Measurements from ENCODE around the gene SHC2. TPM values are rescaled to one million over a fixed set of nuclear protein-coding genes. Genes with fewer than 3 reads are reported as not detected.

Gene SHC2
- total RNA-seq, 4 donors from 2014 or later, result 7.3 to 20.2 (median 8.9) TPM

DNA sequence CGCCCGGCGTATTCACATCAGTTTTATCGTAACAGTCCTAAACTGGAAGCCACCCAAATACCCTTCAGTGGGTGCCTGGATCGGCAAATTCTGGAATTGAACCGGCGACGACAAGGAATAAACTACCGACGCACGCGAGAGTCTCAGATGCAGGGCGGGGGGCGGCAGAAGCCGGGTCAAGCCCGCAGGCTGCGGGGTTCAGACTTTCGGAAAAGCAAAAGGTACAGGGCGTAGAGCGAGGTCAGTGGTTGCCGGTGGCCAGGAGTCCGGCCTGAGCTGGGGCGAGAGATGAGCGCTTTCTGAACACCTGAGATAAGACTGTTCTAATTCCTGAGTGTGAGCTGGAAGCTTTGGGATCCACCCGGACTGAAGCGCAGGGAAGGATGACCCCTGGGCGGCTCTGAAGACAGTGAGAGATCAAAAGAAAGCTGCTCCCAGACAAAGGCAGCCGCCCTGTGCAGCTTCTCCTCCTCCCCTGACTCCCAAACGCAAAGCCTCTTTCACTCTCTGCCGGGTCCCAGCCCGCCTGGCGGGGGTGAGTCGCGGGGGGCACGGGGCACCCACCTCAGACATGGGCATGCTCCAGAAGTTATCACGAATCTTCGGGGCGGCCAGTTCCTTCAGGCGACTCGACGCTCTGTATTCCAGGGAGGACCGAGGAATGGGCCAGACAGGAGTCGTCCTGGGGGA is 90.0 kb downstream of the SHC2 start:
- TF ChIP-seq, protein P1, sequence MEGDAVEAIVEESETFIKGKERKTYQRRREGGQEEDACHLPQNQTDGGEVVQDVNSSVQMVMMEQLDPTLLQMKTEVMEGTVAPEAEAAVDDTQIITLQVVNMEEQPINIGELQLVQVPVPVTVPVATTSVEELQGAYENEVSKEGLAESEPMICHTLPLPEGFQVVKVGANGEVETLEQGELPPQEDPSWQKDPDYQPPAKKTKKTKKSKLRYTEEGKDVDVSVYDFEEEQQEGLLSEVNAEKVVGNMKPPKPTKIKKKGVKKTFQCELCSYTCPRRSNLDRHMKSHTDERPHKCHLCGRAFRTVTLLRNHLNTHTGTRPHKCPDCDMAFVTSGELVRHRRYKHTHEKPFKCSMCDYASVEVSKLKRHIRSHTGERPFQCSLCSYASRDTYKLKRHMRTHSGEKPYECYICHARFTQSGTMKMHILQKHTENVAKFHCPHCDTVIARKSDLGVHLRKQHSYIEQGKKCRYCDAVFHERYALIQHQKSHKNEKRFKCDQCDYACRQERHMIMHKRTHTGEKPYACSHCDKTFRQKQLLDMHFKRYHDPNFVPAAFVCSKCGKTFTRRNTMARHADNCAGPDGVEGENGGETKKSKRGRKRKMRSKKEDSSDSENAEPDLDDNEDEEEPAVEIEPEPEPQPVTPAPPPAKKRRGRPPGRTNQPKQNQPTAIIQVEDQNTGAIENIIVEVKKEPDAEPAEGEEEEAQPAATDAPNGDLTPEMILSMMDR (IDR thresholded peaks at IDR 0.05; ENCODE audit: low read depth), result no peak

DNA sequence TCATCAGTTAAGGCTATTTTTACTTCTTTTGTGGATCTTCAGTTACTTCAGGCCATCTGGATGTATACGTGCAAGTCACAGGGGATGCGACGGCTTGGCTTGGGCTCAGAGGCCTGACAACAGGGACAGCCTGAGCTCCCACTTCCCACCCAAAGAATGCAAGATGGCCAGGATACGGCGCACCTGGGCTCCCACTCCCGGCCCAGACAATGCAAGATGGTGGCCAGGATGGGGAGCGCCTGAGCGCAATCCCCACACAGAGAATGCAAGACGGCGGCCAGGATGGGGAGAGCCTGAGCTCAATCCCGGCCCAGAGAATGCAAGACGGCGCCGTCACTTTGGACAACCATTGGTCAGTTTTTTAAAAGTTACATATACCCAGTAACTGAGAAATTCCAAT is 91.0 kb downstream of the SHC2 start:
- TF ChIP-seq, protein P1 (IDR thresholded peaks at IDR 0.05; ENCODE audit: low read depth), result no peak

DNA sequence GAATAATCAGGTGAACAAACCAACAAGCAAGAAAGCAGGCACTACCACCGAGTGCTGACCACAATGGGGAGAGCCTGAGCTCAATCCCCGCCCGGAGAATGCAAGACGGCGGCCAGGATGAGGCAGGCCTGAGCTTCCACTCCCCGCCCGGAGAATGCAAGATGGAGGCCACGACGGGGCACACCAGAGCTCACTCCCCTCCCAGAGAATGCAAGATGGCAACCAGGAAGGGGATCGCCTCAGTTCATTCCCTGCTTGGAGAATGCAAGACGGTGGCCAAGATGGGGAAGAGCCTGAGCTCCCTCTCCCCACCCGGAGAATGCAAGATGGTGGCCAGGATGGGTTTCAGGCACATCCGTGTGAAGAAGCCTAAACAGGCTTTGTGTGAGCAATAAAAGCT is 91.6 kb downstream of the SHC2 start:
- TF ChIP-seq, protein P1 (IDR thresholded peaks at IDR 0.05; ENCODE audit: low read depth), result no peak

DNA sequence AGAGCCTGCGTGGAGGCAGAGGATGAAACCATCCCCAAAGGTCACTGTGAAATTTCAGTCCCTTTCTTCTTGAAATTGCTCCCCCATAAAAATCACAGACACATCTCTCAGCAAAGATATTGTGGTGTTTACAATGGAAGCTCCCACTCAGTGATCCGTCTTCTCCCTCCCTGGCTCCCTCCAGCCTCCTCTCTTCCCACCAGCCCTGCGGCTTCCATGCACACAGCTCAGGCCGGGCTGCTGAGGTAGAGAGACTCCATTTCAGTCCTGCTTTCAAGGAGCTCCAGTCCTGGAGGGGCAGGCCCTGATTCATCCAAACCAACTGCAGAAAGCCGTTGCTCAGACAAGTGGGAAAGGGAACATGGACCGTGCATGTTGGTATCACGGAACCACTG is 92.2 kb downstream of the SHC2 start:
- TF ChIP-seq, protein P1 (IDR thresholded peaks at IDR 0.05; ENCODE audit: low read depth), result no peak

DNA sequence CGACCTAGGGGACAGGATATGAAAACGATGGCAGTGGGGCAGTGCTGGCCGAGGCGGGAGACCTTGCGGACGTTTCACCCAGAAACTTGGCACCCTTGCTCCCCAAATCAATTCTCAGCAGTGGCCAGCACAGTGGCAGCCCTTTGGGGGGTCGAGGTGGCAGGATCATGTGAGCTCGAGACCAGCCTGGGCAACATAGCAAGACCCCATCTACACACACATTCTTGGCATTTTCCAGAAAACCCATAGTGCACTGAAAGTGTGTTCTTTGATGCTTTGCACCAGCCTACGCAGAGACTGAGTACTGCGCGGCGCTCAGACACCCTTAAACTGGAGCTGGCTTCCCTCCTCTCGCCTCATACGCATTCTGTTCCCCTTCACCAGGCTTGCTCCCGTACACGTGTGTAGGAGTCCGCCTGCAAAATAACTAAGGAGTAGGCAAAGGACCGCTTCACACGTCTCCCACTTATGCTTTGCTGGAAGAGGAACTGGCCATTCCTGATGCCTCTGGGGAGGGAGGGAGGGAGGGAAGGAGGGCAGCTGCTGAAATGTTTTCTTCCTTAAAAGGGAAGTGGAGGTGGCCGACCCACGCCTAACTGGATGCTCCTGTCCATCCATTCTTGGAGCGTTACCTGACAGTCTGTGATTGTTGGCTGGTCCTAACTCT is 92.7 kb downstream of the SHC2 start:
- TF ChIP-seq, protein P1 (IDR thresholded peaks at IDR 0.05; ENCODE audit: low read depth), result no peak

DNA sequence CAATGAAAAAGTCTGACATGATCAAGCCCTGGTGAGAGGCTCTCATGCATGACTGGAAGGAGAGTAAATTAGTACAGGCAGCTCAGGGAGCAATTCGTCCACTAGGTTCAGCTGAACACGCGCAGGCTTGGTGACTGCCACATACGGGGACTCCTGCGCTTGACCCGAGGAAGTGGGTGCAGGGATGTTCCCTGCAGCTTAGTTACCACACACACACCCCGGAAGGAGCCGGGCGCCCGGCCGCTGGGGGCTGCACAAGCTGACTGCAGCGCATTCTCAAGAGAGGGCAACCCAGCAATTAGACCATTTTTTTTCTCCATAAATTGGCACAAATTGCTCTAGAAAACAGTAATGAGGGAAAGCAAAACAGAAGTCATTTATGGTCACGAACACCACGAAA is 93.3 kb downstream of the SHC2 start:
- TF ChIP-seq, protein P1 (IDR thresholded peaks at IDR 0.05; ENCODE audit: low read depth), result no peak

DNA sequence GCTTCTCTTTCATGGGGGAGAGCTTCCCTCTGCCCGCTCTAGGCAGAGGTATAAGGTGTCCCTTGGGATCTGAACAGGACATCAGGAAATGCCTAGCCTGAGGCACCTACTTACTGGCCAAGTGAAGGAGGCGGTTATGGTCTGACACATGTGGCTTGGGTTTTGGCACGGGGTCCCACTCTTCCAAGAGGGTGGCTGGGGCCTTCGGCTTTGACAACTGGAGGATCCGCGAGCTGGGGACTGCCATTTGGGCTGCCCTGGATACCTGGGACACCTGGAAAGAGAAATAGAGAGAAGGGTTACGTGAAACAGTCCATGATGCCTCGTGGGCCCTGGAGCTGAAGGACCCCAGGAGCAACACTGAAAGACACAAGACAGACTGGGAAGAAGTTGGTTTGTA is 93.9 kb downstream of the SHC2 start:
- TF ChIP-seq, protein P1 (IDR thresholded peaks at IDR 0.05; ENCODE audit: low read depth), result no peak

Small RNA genes within 50 kb of the gene (small RNA-seq; reads per million reads assigned to genes)
- not detected for gene RNA5SP462

Other genes with a start within 250 kb of the SHC2 start
- 1 to 10 TPM in 3 of 4 donors, not detected in 1; 1.0 to 4.1 (median 1.5) TPM for gene PLPP2, start 169.6 kb downstream of the SHC2 start, total RNA-seq
- gene MIER2, start 116.2 kb downstream of the SHC2 start, total RNA-seq, result 10 to 100 TPM in 2 of 4 donors, 1 to 10 TPM in 2; 2.4 to 16.0 (median 9.2) TPM
- gene C2CD4C, start 51.9 kb downstream of the SHC2 start, total RNA-seq, result 1 to 10 TPM in 1 of 4 donors, under 1 TPM in 2, not detected in 1; 0.44 to 6.8 (median 0.51) TPM
- gene MADCAM1, start 35.5 kb upstream of the SHC2 start, total RNA-seq, result under 1 TPM in 2 of 4 donors, not detected in 2; 0.38 to 0.68 TPM
- gene TPGS1, start 46.5 kb upstream of the SHC2 start, total RNA-seq, result 10 to 100 TPM in 3 of 4 donors, 1 to 10 TPM in 1; 9.1 to 54.1 (median 41.5) TPM
- gene CDC34, start 70.7 kb upstream of the SHC2 start, total RNA-seq, result 10 to 100 TPM; 25.8 to 81.2 (median 42.4) TPM
- under 1 TPM in 1 of 4 donors, not detected in 3; 0.88 TPM for gene GZMM, start 83.0 kb upstream of the SHC2 start, total RNA-seq
- gene BSG, start 111.6 kb upstream of the SHC2 start, total RNA-seq, result 100 to 1,000 TPM; 313 to 793 (median 445) TPM
- gene HCN2, start 128.8 kb upstream of the SHC2 start, total RNA-seq, result not detected
- 10 to 100 TPM; 11.9 to 41.4 (median 14.7) TPM for gene POLRMT, start 172.5 kb upstream of the SHC2 start, total RNA-seq
- gene FGF22, start 178.8 kb upstream of the SHC2 start, total RNA-seq, result 1 to 10 TPM in 2 of 4 donors, not detected in 2; 1.3 to 2.2 TPM
- gene RNF126, start 202.2 kb upstream of the SHC2 start, total RNA-seq, result 10 to 100 TPM; 23.3 to 85.9 (median 31.1) TPM
- 100 to 1,000 TPM in 2 of 4 donors, 10 to 100 TPM in 2; 54.5 to 124 (median 91.4) TPM for gene FSTL3, start 215.4 kb upstream of the SHC2 start, total RNA-seq
- not detected for gene PRSS57, start 234.4 kb upstream of the SHC2 start, total RNA-seq
- gene PALM, start 247.9 kb upstream of the SHC2 start, total RNA-seq, result 100 to 1,000 TPM in 1 of 4 donors, 10 to 100 TPM in 3; 57.1 to 228 (median 77.4) TPM